GM10266 (cell line): Measurements from ENCODE around the gene WEE1.

ENCODE experiments used
- DNase-seq: peaks from one replicate; pipeline ENCODE4 v3.0.0; 2012; ENCODE audit errors: extremely low spot score
- CTCF ChIP-seq: IDR thresholded peaks from 2 replicates; pipeline ENCODE4 v1.5.1; 2012; ENCODE audit warnings: mild to moderate bottlenecking, low read depth; ENCODE audit not compliant: control insufficient read depth, insufficient read depth; ENCODE audit errors: missing control alignments

The WEE1 gene

GRCh38 chr11:9568161-9568853, 5.2 kb upstream of the WEE1 start:
- TF ChIP-seq CTCF, result no peak

GRCh38 chr11:9568854-9569587, 4.4 kb upstream of the WEE1 start:
- DNase-seq, result peak; percentile 17
- no peak for TF ChIP-seq CTCF

More at GRCh38 chr11:9568161-9568853, 5.2 kb upstream of the WEE1 start:
- no peak for DNase-seq

GRCh38 chr11:9569588-9570164, 3.8 kb upstream of the WEE1 start:
- DNase-seq, result no peak

GRCh38 chr11:9570313-9571025, 3.0 kb upstream of the WEE1 start:
- TF ChIP-seq CTCF, result no peak

More at GRCh38 chr11:9569588-9570164, 3.8 kb upstream of the WEE1 start:
- no peak for TF ChIP-seq CTCF

GRCh38 chr11:9571071-9571762, 2.3 kb upstream of the WEE1 start:
- no peak for TF ChIP-seq CTCF
- DNase-seq, result no peak

More at GRCh38 chr11:9570313-9571025, 3.0 kb upstream of the WEE1 start:
- no peak for DNase-seq

- DNase-seq, result no peak
- no peak for TF ChIP-seq CTCF
These were observed 1.7 kb upstream of the WEE1 start for GRCh38 chr11:9571763-9572115.
